HG02798 (cell line): ENCODE data around the gene NAT10.

ENCODE experiments used
- ATAC-seq: cut with Tn5 transposase; IDR thresholded peaks from one replicate; pipeline ENCODE4 v1.9.1; 2021; ENCODE audit warnings: mild to moderate bottlenecking; ENCODE audit not compliant: unreplicated experiment, poor library complexity

Gene NAT10

GRCh38 chr11:34147581-34147980 lies 42.2 kb downstream of the NAT10 start:
- no peak for ATAC-seq

- ATAC-seq, result no peak
Observed at GRCh38 chr11:34148504-34149165, 43.2 kb downstream of the NAT10 start.

- no peak for ATAC-seq
Observed at GRCh38 chr11:34149274-34149673, 43.8 kb downstream of the NAT10 start.

- no peak for ATAC-seq
Observed at GRCh38 chr11:34149786-34150185, 44.4 kb downstream of the NAT10 start.

- ATAC-seq, result no peak
Observed at GRCh38 chr11:34150494-34151151, 45.2 kb downstream of the NAT10 start.

- no peak for ATAC-seq
Observed at GRCh38 chr11:34151166-34151565, 45.7 kb downstream of the NAT10 start.

GRCh38 chr11:34151916-34152845 lies 46.8 kb downstream of the NAT10 start:
- no peak for ATAC-seq

GRCh38 chr11:34154059-34154875 lies 48.8 kb downstream of the NAT10 start:
- ATAC-seq, result peak; percentile 78

GRCh38 chr11:34155057-34155756 lies 49.8 kb downstream of the NAT10 start:
- no peak for ATAC-seq

- no peak for ATAC-seq
Observed at GRCh38 chr11:34155757-34156062, 50.3 kb downstream of the NAT10 start.

GRCh38 chr11:34157163-34157562 lies 51.7 kb downstream of the NAT10 start:
- ATAC-seq, result no peak

- no peak for ATAC-seq
Observed at GRCh38 chr11:34158661-34159060, 53.2 kb downstream of the NAT10 start.

- ATAC-seq, result no peak
Observed at GRCh38 chr11:34160049-34160721, 54.8 kb downstream of the NAT10 start.

- no peak for ATAC-seq
Observed at GRCh38 chr11:34160791-34161190, 55.4 kb downstream of the NAT10 start.

GRCh38 chr11:34161361-34161760 lies 55.9 kb downstream of the NAT10 start:
- ATAC-seq, result no peak

GRCh38 chr11:34161812-34162492 lies 56.5 kb downstream of the NAT10 start:
- peak; percentile 38 for ATAC-seq

- no peak for ATAC-seq
Observed at GRCh38 chr11:34162493-34162820, 57.0 kb downstream of the NAT10 start.

GRCh38 chr11:34162856-34163255 lies 57.4 kb downstream of the NAT10 start:
- no peak for ATAC-seq

- no peak for ATAC-seq
Observed at GRCh38 chr11:34165121-34165520, 59.7 kb downstream of the NAT10 start.
